WTC11 (cell line): ENCODE data around the gene ARHGAP26. TPM values are rescaled to one million over a fixed set of nuclear protein-coding genes. Genes with fewer than 3 reads are reported as not detected.

Experiments used
- ATAC-seq: fragments of 200-7000 bp; cut with Tn5 transposase; 2 replicates; pipeline ENCODE4 v1.10.0; 2021; ENCODE audit warnings: mild to moderate bottlenecking, moderate library complexity
- CTCF ChIA-PET: fragments of 300-600 bp; sonication (Branson Sonifier 250); formaldehyde crosslinking; loops from one replicate; lab custom pipeline; 2021; ENCODE audit warnings: antibody characterized with exemption; lab: Charles Lee
- POLR2A ChIA-PET: fragments of 350-600 bp; sonication (Branson Sonifier 250); formaldehyde crosslinking; loops from one replicate; lab custom pipeline; 2021; ENCODE audit warnings: antibody characterized with exemption; lab: Charles Lee
- DNase-seq: peaks from one replicate; pipeline ENCODE4 v3.0.0; 2021; ENCODE audit warnings: low spot score
- H3K27ac Mint-ChIP-seq: 2 replicates; pipeline ENCODE4 v1.8.0; 2021; ENCODE audit warnings: mixed read lengths
- H3K27me3 Mint-ChIP-seq: 2 replicates; pipeline ENCODE4 v1.8.0; 2021; ENCODE audit warnings: low read depth, mild to moderate bottlenecking, moderate library complexity, mixed read lengths
- H3K36me3 Mint-ChIP-seq: 2 replicates; pipeline ENCODE4 v1.8.0; 2021; ENCODE audit warnings: mixed read lengths
- H3K4me1 Mint-ChIP-seq: 2 replicates; pipeline ENCODE4 v1.8.0; 2022; ENCODE audit warnings: mixed read lengths
- H3K4me3 Mint-ChIP-seq: 2 replicates; pipeline ENCODE4 v1.8.0; 2021; ENCODE audit warnings: mild to moderate bottlenecking, moderate library complexity, mixed read lengths
- H3K9me3 Mint-ChIP-seq: 2 replicates; pipeline ENCODE4 v1.8.0; 2021; ENCODE audit warnings: mixed read lengths
- ATF6 ChIP-seq: sonication (generic); formaldehyde crosslinking; IDR thresholded peaks from 2 replicates; pipeline ENCODE4 v1.8.1; 2023; ENCODE audit warnings: mild to moderate bottlenecking, missing genetic modification reagents
- CREB1 ChIP-seq: sonication (generic); formaldehyde crosslinking; IDR thresholded peaks from 2 replicates; pipeline ENCODE4 v1.8.0; 2023; ENCODE audit warnings: mild to moderate bottlenecking, missing genetic modification reagents
- FOXJ3 ChIP-seq: sonication (generic); formaldehyde crosslinking; IDR thresholded peaks from 2 replicates; pipeline ENCODE4 v1.9.0; 2021; ENCODE audit warnings: missing genetic modification reagents, mild to moderate bottlenecking, borderline replicate concordance
- IRF1 ChIP-seq: sonication (generic); formaldehyde crosslinking; IDR thresholded peaks from 2 replicates; pipeline ENCODE4 v1.8.0; 2023; ENCODE audit warnings: missing genetic modification reagents
- NFE2L1 ChIP-seq: sonication (generic); formaldehyde crosslinking; IDR thresholded peaks from 2 replicates; pipeline ENCODE4 v1.8.1; 2023; ENCODE audit warnings: missing genetic modification reagents
- NFYB ChIP-seq: sonication (generic); formaldehyde crosslinking; conservative IDR thresholded peaks from 2 replicates; pipeline ENCODE4 v1.8.0; 2022; ENCODE audit warnings: low read depth, missing genetic modification reagents
- PRDM15 ChIP-seq: sonication (generic); formaldehyde crosslinking; IDR thresholded peaks from 2 replicates; pipeline ENCODE4 v1.8.0; 2022; ENCODE audit warnings: missing genetic modification reagents
- RELA ChIP-seq: sonication (generic); formaldehyde crosslinking; IDR thresholded peaks from 2 replicates; pipeline ENCODE4 v1.8.1; 2022; ENCODE audit warnings: missing genetic modification reagents, mild to moderate bottlenecking, borderline replicate concordance
- SMAD3 ChIP-seq: sonication (generic); formaldehyde crosslinking; IDR thresholded peaks from 2 replicates; pipeline ENCODE4 v1.8.0; 2022; ENCODE audit warnings: missing genetic modification reagents, mild to moderate bottlenecking, borderline replicate concordance
- TCF7 ChIP-seq: sonication (generic); formaldehyde crosslinking; IDR thresholded peaks from 2 replicates; pipeline ENCODE4 v1.8.0; 2022; ENCODE audit warnings: mild to moderate bottlenecking, low read depth, missing genetic modification reagents, moderate library complexity
- TEAD4 ChIP-seq: sonication (generic); formaldehyde crosslinking; IDR thresholded peaks from 2 replicates; pipeline ENCODE4 v1.8.0; 2022; ENCODE audit warnings: mild to moderate bottlenecking, missing genetic modification reagents
- ZBTB43 ChIP-seq: sonication (generic); formaldehyde crosslinking; IDR thresholded peaks from 2 replicates; pipeline ENCODE4 v1.8.1; 2023; ENCODE audit warnings: mild to moderate bottlenecking, missing genetic modification reagents
- ZNF121 ChIP-seq: sonication (generic); formaldehyde crosslinking; IDR thresholded peaks from 2 replicates; pipeline ENCODE4 v1.8.0; 2023; ENCODE audit warnings: missing genetic modification reagents
- ZNF232 ChIP-seq: sonication (generic); formaldehyde crosslinking; IDR thresholded peaks from 2 replicates; pipeline ENCODE4 v1.8.0; 2022; ENCODE audit warnings: mild to moderate bottlenecking, missing genetic modification reagents
- ZNF263 ChIP-seq: sonication (generic); formaldehyde crosslinking; IDR thresholded peaks from 2 replicates; pipeline ENCODE4 v1.8.1; 2022; ENCODE audit warnings: low read depth, mild to moderate bottlenecking, moderate library complexity, missing genetic modification reagents
- ZNF281 ChIP-seq: sonication (generic); formaldehyde crosslinking; IDR thresholded peaks from 2 replicates; pipeline ENCODE4 v1.8.0; 2023; ENCODE audit warnings: mild to moderate bottlenecking, missing genetic modification reagents
- total RNA-seq: library from RNA; stranded (reverse); gene quantifications from 3 replicates; pipeline ENCODE4 v1.2.3, GENCODE V29; 2021

The ARHGAP26 gene
- total RNA-seq, 1 experiment from 2014 or later: 22.3 TPM

- DNase-seq: no peak
- Mint-ChIP-seq H3K36me3 (no peaks in the 10 kb centered on the region; the same call in 1 of the 2 replicates), H3K27me3 (no peaks in the 10 kb centered on the region), H3K27ac (no peak overlapping the region)
- no peak for ATAC-seq
- ChIA-PET POLR2A (no interaction called here), CTCF (no interaction called here)
- TF ChIP-seq FOXJ3 (CRISPR knock-in tag) (no peak), CREB1 (CRISPR knock-in tag) (no peak), SMAD3 (CRISPR knock-in tag) (no peak), ZBTB43 (CRISPR knock-in tag) (no peak), ATF6 (CRISPR knock-in tag) (no peak), NFE2L1 (CRISPR knock-in tag) (no peak), ZNF232 (CRISPR knock-in tag) (no peak), ZNF121 (CRISPR knock-in tag) (no peak), ZNF281 (CRISPR knock-in tag) (no peak), IRF1 (CRISPR knock-in tag) (no peak), RELA (CRISPR knock-in tag) (no peak), TCF7 (no peak), PRDM15 (no peak), ZNF263 (CRISPR knock-in tag) (no peak), TEAD4 (CRISPR knock-in tag) (no peak), NFYB (no peak)
- TF ChIP-seq, all 79 proteins: peak for 0
- H3K4me3 Mint-ChIP-seq: no peak overlapping the region
- peaks cover 25% of the 10 kb centered on the region for H3K4me1 Mint-ChIP-seq
- H3K9me3 Mint-ChIP-seq: no peaks in the 10 kb centered on the region
These were observed 447.1 kb downstream of the ARHGAP26 start for GRCh38 chr5:143217065-143217803.
